ENCODE results near the gene ANKRD17.

The ANKRD17 gene

DNA sequence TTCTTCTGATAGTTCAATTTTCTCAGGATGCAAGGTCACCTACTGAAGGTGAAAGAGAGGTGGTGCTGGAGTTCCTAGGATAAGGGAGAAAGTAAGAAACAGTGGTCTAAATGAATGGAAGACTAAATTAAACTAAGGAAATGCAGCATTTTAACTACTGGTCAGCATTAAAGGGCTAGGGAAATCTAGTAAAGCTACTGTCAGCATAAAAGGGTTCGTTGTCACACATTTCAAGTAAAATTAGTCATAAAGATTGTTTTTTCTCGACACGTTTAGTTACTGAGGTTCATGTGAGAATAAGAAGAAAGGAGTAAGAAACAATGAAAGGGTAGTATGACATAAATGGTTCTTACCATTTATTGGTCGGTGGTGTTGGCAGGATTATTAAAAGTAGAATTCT is 149.1 kb downstream of the ANKRD17 start:
- no peak for DNase-seq (ENCODE audit: low read depth)
- no peak overlapping the region for H3K4me3 ChIP-seq (ENCODE audit: control insufficient read depth, low read depth, low read length)
- TF ChIP-seq, protein P1, sequence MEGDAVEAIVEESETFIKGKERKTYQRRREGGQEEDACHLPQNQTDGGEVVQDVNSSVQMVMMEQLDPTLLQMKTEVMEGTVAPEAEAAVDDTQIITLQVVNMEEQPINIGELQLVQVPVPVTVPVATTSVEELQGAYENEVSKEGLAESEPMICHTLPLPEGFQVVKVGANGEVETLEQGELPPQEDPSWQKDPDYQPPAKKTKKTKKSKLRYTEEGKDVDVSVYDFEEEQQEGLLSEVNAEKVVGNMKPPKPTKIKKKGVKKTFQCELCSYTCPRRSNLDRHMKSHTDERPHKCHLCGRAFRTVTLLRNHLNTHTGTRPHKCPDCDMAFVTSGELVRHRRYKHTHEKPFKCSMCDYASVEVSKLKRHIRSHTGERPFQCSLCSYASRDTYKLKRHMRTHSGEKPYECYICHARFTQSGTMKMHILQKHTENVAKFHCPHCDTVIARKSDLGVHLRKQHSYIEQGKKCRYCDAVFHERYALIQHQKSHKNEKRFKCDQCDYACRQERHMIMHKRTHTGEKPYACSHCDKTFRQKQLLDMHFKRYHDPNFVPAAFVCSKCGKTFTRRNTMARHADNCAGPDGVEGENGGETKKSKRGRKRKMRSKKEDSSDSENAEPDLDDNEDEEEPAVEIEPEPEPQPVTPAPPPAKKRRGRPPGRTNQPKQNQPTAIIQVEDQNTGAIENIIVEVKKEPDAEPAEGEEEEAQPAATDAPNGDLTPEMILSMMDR (conservative IDR thresholded peaks at IDR 0.05; ENCODE audit: control insufficient read depth, insufficient read depth, low read depth, low read length) = no peak

DNA sequence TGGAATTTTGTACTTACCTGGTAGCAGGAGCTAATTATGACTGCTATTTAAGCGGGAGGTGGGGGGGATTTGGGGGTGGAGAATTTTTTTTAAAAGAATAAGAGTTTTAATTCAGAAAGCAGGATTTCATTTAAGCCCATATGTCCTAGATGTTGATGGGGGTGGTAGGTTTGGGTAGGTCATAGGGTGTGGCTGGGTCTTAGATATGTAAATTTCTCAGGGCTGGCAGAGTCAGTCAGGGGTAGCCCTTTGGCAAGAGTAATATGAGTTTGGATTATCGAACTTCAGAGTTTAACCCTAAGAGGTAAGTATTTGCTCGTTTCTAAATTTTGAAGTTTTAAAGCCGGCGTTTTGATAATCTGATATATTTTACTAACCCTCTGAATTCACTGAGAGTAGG is 153.9 kb downstream of the ANKRD17 start:
- no peak for DNase-seq (ENCODE audit: low read depth)
- H3K4me3 ChIP-seq (ENCODE audit: control insufficient read depth, low read depth, low read length) = no peak overlapping the region
- TF ChIP-seq, protein P1 (conservative IDR thresholded peaks at IDR 0.05; ENCODE audit: control insufficient read depth, insufficient read depth, low read depth, low read length) = no peak

DNA sequence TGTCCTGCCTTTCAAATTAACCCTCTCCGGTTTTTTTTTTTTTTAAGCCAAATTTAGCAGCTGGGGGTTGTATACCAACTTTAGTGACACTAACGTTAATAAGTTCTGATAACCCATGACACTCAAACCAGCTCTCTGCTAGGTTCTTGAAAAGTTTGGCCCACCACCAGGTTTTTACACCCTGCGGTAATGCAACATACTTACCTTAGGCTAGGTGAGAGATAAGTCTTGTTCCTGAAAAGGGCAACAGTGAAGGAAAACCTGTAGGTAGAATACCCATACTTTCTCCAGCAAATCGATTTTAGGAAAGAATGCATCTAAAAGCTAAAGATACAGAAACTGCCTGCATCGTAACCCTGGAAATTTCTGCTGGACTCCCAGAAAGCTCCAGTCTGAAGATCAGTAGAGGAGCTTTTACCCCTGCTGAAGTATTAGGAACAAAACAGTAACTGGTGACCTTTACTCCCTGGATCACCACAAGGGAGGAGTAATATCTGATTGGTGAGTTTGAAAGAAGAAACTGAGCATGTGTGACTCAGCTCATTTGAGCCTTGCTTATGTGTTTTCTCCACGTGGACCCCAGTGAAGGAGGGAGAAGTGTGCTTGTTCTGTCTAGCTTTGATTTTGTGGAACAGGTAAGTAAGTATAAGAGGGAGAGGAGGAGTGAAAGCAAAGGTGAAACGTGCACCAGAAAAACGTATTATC is 154.6 kb downstream of the ANKRD17 start:
- TF ChIP-seq, protein P1 (conservative IDR thresholded peaks at IDR 0.05; ENCODE audit: control insufficient read depth, insufficient read depth, low read depth, low read length) = no peak
- H3K4me3 ChIP-seq (ENCODE audit: control insufficient read depth, low read depth, low read length) = no peak overlapping the region
- DNase-seq (ENCODE audit: low read depth) = peak; percentile 49

DNA sequence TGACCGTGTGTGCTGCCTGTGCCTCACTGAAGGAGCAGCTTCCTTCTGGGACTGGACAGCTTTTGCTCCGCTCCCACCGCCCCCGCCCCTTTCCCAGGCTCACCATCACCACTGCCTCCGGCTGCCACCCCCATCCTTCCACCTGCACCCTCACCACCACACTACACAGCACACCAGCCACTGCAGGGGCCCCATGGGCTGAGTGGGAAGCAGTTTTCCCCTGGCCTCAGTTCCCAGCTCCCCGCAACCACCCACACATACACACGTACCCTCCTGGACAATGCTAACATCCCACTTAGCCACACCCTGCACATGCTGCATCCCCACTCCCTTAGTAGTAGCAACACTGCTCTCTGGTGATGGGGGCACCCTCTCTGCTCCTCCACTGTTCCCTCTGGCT is 159.5 kb downstream of the ANKRD17 start:
- TF ChIP-seq, protein P1 (conservative IDR thresholded peaks at IDR 0.05; ENCODE audit: control insufficient read depth, insufficient read depth, low read depth, low read length) = no peak
- no peak for DNase-seq (ENCODE audit: low read depth)
- H3K4me3 ChIP-seq (ENCODE audit: control insufficient read depth, low read depth, low read length) = no peak overlapping the region

DNA sequence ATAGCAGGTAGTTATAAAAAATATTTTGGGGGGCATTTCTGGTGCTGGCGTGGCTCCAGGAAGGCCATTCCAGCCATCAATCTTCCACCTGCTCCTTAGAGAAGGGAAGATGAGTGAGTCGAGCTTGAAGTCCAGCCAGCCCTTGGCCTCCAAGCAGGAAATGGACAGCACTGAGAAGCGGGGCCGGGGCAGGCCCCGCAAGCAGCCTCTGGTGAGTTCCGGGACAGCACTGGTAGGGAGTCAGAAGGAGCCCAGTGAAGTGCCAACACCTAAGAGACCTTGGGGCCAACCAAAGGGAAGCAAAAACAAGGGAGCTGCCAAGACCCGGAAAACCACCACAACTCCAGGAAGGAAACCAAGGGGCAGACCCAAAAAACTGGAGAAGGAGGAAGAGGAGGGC is 159.9 kb downstream of the ANKRD17 start:
- H3K4me3 ChIP-seq (ENCODE audit: control insufficient read depth, low read depth, low read length) = no peak overlapping the region
- TF ChIP-seq, protein P1 (conservative IDR thresholded peaks at IDR 0.05; ENCODE audit: control insufficient read depth, insufficient read depth, low read depth, low read length) = no peak
- DNase-seq (ENCODE audit: low read depth) = no peak

DNA sequence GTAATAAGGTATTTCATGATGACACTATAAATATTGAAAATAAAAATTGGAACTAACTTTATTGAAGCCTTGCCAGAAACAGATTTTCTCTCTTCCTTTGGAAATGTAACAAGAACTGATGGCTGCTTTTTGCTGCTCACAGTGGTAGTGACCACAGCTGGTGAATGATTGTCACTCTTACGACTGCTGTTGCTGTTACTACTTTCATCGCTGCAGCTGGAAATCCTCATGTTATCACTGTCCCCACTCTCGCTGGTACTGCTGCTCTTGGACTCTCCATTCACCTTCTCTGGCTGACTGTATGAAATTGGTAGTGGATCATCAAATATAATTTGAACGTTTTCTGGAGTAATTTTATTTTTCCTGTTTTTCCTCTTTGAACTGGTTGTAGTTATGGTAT is 160.6 kb downstream of the ANKRD17 start:
- TF ChIP-seq, protein P1 (conservative IDR thresholded peaks at IDR 0.05; ENCODE audit: control insufficient read depth, insufficient read depth, low read depth, low read length) = no peak
- no peak for DNase-seq (ENCODE audit: low read depth)

DNA sequence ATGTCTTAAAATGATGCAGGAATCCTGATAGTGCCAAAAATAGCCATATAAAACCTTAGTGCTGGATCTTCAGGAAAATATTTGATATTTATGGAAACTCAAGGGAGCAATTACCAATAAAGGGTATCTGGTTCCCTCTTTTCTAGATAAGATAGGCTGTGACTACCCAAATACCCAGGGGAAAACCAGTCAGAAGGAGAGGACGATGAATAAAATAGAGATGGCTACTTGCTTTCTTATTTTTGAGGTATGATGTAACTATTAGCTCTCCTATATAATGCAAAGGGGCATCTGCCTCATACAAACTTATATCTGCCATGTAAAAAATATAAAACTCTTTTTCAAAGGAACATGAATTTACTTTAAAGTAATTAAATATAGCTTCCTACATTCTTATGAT is 165.7 kb downstream of the ANKRD17 start:
- no peak for DNase-seq (ENCODE audit: low read depth)
- TF ChIP-seq, protein P1 (conservative IDR thresholded peaks at IDR 0.05; ENCODE audit: control insufficient read depth, insufficient read depth, low read depth, low read length) = no peak
- H3K4me3 ChIP-seq (ENCODE audit: control insufficient read depth, low read depth, low read length) = no peak overlapping the region

More for the DNA sequence above, 160.6 kb downstream of the ANKRD17 start:
- no peak overlapping the region for H3K4me3 ChIP-seq (ENCODE audit: control insufficient read depth, low read depth, low read length)

Data from fibroblast of mammary gland (primary cell).